ENCODE results near the gene C1orf74. TPM values are rescaled to one million over a fixed set of nuclear protein-coding genes. Genes with fewer than 3 reads are reported as not detected.

C1orf74 gene
- polyA plus RNA-seq, 2 of the 4 experiments (the other 2 are of a cell fraction) = 2.4 to 3.3 TPM

DNA sequence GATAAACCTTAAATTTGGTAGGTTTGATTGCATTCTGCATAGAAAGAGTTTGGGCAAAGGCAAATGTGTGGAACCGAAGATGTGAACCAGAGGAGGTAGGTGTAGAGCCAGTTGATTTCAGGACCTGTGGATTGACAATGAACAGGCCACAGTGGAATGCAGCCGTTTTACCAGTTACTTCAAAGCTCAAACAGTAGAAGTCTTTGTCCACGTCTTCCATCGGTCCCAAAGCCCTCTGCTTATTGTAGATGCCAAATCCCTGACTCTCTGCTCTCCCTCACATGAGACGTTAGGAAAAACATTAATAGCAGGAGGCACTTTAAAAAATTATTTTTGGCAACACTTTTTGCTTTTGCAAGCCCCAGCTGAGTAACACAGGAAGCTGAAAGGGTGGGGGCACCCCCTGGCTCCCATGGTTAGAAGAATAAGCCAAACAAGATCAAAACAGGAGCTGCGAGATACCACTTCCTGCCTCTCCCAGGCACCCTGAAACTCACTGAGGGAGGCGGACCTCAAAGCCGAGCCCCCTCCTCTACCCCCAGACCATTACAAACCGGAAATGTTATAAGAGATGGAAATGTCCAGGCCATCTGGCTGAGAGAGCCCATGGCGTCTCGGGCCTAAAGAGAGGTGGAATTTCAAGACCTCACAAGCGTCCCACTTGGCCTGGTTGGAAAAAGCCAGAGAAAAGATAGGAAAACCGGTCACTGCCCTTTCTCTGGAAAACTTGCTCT, 15.0 kb downstream of the C1orf74 start (continued):
- TF ChIP-seq EHMT2 (IDR thresholded peaks at IDR 0.05; ENCODE audit: low read depth) (no peak), GATA3 (IDR thresholded peaks at IDR 0.05; ENCODE audit: borderline replicate concordance) (no peak), NPAS2 (CRISPR knock-in tag; IDR thresholded peaks at IDR 0.05; ENCODE audit: borderline replicate concordance) (no peak), CBX8 (IDR thresholded peaks at IDR 0.05) (no peak)

DNA sequence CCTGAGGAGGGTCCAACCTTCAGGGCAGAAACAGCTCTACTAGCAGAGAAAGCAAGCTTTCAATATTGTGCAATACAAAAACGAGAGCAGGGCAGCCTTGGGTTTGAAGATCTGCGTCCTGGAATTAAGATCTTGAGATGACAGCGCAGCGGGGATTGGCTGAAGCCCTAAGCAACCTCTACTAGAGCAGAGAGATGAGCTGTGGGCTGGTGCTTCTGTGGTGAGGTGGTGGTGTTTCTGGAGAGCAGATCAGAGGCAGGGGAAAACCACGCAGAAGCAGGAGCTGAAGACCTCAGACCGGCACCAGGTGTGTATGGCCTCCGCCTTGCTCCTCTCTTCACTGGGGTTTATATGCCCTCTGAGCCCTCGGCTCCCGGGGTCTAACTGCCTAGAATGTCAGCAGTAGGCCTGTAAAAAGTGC, 16.0 kb downstream of the C1orf74 start:
- ATAC-seq (no peak), DNase-seq (ENCODE audit: low read depth in 1 of 2, low spot score in 1 of 2) (no peak), FAIRE-seq (no peak)
- POLR2A ChIA-PET = no interaction called here
- no peaks in the 10 kb centered on the region for H3K4me1 ChIP-seq
- TF ChIP-seq POLR2AphosphoS2 (conservative IDR thresholded peaks at IDR 0.05; ENCODE audit: low read length) (no peak), NR3C1 (IDR thresholded peaks at IDR 0.05) (no peak), HOXA7 (CRISPR knock-in tag; IDR thresholded peaks at IDR 0.05) (no peak), GATA3 (IDR thresholded peaks at IDR 0.05; ENCODE audit: borderline replicate concordance) (no peak), CHD4 (IDR thresholded peaks at IDR 0.05; ENCODE audit: borderline replicate concordance) (no peak), EHF (CRISPR knock-in tag; IDR thresholded peaks at IDR 0.05) (no peak), ZSCAN20 (CRISPR knock-in tag; IDR thresholded peaks at IDR 0.05) (no peak), BHLHE40 (IDR thresholded peaks at IDR 0.05; ENCODE audit: low read depth, low read length) (no peak), HEYL (CRISPR knock-in tag; IDR thresholded peaks at IDR 0.05) (no peak), ZC3H11A (IDR thresholded peaks at IDR 0.05) (no peak), RAD21 (conservative IDR thresholded peaks at IDR 0.05 in 1 of 2, IDR thresholded peaks at IDR 0.05 in 1 of 2) (no peak), MAZ (IDR thresholded peaks at IDR 0.05; ENCODE audit: borderline replicate concordance, low read depth, low read length) (no peak), CBX2 (IDR thresholded peaks at IDR 0.05; ENCODE audit: borderline replicate concordance, low read depth) (no peak), NFE2L2 (conservative IDR thresholded peaks at IDR 0.05; ENCODE audit: low read length) (no peak), CHD2 (IDR thresholded peaks at IDR 0.05; ENCODE audit: low read length, partially characterized antibody) (no peak), FOSL2 (IDR thresholded peaks at IDR 0.05) (no peak), FOSL2 (CRISPR knock-in tag; IDR thresholded peaks at IDR 0.05) (no peak), RNF2 (IDR thresholded peaks at IDR 0.05; ENCODE audit: borderline replicate concordance, low read depth) (no peak)
- TF ChIP-seq, protein P1, sequence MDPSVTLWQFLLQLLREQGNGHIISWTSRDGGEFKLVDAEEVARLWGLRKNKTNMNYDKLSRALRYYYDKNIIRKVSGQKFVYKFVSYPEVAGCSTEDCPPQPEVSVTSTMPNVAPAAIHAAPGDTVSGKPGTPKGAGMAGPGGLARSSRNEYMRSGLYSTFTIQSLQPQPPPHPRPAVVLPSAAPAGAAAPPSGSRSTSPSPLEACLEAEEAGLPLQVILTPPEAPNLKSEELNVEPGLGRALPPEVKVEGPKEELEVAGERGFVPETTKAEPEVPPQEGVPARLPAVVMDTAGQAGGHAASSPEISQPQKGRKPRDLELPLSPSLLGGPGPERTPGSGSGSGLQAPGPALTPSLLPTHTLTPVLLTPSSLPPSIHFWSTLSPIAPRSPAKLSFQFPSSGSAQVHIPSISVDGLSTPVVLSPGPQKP (IDR thresholded peaks at IDR 0.05; ENCODE audit: low read depth, low read length) = no peak
- TF ChIP-seq, protein P2, sequence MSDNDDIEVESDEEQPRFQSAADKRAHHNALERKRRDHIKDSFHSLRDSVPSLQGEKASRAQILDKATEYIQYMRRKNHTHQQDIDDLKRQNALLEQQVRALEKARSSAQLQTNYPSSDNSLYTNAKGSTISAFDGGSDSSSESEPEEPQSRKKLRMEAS (IDR thresholded peaks at IDR 0.05) = no peak
- CTCF ChIA-PET = interaction anchor here (1.0 to 1.5 kb wide), 4 partner anchors 10 to 202 kb away, joined by 3 to 5 read pairs (median 4); partner anchors contain the start of gene UTP25
- WGBS (ENCODE audit: missing lambda C conversion rate) = 54% methylated on average over 9 of the region's 9 CpGs
- H3K4me2 ChIP-seq = no peak overlapping the region
- no peaks in the 10 kb centered on the region for H3K9me3 ChIP-seq
- H3K4me3 ChIP-seq = no peak overlapping the region
- no peak overlapping the region for H3K27ac ChIP-seq

DNA sequence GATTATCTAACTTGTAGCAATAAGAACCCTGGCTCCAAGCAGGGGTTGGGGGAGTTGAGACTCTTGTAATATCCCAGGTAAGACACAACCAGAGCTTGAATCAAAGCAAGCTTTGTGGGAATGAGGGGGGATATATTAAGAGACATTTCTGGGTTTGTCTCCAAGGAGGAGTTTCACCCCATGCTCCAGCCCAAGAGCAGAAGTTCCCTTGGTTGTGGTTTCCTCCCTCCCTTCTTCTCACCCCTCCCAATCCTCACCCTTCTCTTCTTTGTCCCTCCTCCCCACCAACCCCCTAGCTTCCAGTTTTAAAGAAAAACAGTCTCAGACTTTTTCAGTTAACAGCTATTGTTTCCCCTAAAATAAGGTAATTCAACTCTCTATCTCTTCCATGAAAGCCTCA, 16.7 kb downstream of the C1orf74 start:
- DNase-seq (ENCODE audit: low read depth in 1 of 2, low spot score in 1 of 2) (no peak), FAIRE-seq (no peak), ATAC-seq (no peak)
- Histone ChIP-seq H3K4me1 (no peaks in the 10 kb centered on the region), H3K4me3 (no peak overlapping the region), H3K27ac (no peak overlapping the region), H3K9me3 (no peaks in the 10 kb centered on the region), H3K4me2 (no peak overlapping the region)
- ChIA-PET POLR2A (no interaction called here), CTCF (interaction anchor here (0.7 to 1.5 kb wide), 5 partner anchors 10 to 202 kb away, joined by 3 to 5 read pairs (median 3); partner anchors contain the start of gene UTP25)
- TF ChIP-seq, protein P1 (IDR thresholded peaks at IDR 0.05; ENCODE audit: low read depth, low read length) = no peak
- no peak for TF ChIP-seq HOXA7 (CRISPR knock-in tag; IDR thresholded peaks at IDR 0.05)
- TF ChIP-seq JUNB (IDR thresholded peaks at IDR 0.05) = no peak
- no peak for TF ChIP-seq SMC3 (IDR thresholded peaks at IDR 0.05)
- no peak for TF ChIP-seq HOXB13 (CRISPR knock-in tag; IDR thresholded peaks at IDR 0.05; ENCODE audit: low read depth)
- no peak for TF ChIP-seq ZSCAN20 (CRISPR knock-in tag; IDR thresholded peaks at IDR 0.05)
- no peak for TF ChIP-seq NPAS2 (CRISPR knock-in tag; IDR thresholded peaks at IDR 0.05; ENCODE audit: borderline replicate concordance)
- no peak for TF ChIP-seq MAZ (IDR thresholded peaks at IDR 0.05; ENCODE audit: borderline replicate concordance, low read depth, low read length)
- TF ChIP-seq, protein P3, sequence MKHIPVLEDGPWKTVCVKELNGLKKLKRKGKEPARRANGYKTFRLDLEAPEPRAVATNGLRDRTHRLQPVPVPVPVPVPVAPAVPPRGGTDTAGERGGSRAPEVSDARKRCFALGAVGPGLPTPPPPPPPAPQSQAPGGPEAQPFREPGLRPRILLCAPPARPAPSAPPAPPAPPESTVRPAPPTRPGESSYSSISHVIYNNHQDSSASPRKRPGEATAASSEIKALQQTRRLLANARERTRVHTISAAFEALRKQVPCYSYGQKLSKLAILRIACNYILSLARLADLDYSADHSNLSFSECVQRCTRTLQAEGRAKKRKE (CRISPR knock-in tag; IDR thresholded peaks at IDR 0.05; ENCODE audit: low read depth) = no peak
- TF ChIP-seq, protein P4, sequence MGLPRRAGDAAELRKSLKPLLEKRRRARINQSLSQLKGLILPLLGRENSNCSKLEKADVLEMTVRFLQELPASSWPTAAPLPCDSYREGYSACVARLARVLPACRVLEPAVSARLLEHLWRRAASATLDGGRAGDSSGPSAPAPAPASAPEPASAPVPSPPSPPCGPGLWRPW (IDR thresholded peaks at IDR 0.05) = no peak
- TF ChIP-seq ZNF302 (CRISPR knock-in tag; IDR thresholded peaks at IDR 0.05) = no peak
- no peak for TF ChIP-seq HOXB5 (CRISPR knock-in tag; IDR thresholded peaks at IDR 0.05)
- TF ChIP-seq RFX5 (IDR thresholded peaks at IDR 0.05) = no peak
- TF ChIP-seq NFE2L2 (conservative IDR thresholded peaks at IDR 0.05; ENCODE audit: low read length) = no peak
